ENCODE data around the gene NSUN7.

GRCh38 chr4:40800064-40800463, 50.3 kb downstream of the NSUN7 start:
- no peak for TF ChIP-seq EZH2 (IDR thresholded peaks at IDR 0.05; ENCODE audit: low read length, missing control alignments)
- no peak for TF ChIP-seq CTCF (conservative IDR thresholded peaks at IDR 0.05 in 1 of 2, IDR thresholded peaks at IDR 0.05 in 1 of 2; ENCODE audit: low read depth in 1 of 2, low read length in 2 of 2)

All from fibroblast of lung (primary cell).